NCI-H1694 (cell line): ENCODE results near the gene ADCY4.

Experiments
- DNase-seq: peaks from one replicate; lab custom pipeline; 2025; lab: John Stamatoyannopoulos, UW

Gene ADCY4

DNA sequence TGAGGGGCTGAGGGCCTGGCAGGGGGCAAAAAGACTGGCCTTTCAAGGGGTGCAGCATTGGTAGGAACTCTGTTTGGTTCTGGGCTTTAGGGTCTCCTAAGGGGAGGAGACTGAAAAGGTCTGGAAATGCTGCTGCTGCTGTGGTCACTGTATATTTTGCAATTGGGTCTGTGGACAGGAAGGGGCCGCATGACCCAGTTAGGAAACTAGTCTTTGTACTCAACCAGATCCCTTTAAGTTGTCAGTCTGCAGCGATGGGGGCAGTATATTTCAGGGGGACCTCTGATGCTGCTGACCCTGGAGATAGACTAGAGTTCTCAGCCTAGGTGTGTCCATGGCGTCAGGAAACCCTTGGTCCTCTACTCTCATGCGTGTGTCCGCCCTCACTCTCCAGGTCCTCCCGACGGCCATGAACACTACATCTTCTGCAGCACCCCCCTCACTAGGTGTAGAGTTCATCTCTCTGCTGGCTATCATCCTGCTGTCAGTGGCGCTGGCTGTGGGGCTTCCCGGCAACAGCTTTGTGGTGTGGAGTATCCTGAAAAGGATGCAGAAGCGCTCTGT lies 19.5 kb downstream of the ADCY4 start:
- DNase-seq, result no peak

DNA sequence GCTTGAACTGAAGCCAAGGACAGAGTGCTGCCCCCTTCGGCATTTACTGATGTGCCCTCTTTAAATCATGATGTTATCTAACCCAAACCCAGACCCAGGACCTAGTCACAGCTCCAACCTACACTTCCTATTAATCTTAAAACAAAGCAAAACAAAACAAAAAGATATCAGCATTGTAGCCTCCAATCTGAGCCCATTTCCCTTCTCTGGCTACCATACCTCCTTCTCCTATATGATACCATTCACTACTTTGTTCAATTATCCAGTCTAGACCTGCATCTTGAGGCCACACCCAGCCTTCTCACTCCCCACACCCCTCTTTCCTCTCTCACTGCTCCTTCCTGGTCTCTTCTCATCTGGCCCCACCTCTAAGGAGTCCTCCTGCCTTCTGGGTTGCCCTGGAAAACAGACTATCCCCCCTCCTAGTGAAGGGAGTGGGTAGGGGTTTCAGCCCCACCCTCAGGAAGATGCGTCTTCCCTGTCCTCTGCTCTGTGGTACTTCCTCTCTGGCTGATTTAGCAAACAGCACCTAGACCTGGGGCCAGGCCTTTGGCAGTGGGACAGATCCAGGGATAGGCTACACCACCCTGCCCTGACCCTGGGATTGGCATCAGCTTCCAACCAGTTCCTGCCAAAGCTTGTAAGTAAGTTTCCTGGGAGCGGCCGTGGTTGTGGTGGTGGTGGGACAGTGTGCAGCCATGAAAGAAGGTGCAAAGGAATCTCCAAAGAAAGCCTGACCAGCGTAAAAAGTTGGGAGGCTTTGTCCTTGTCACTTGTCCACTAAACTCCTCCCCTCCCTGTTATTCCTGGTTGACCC lies 20.3 kb downstream of the ADCY4 start:
- no peak for DNase-seq

DNA sequence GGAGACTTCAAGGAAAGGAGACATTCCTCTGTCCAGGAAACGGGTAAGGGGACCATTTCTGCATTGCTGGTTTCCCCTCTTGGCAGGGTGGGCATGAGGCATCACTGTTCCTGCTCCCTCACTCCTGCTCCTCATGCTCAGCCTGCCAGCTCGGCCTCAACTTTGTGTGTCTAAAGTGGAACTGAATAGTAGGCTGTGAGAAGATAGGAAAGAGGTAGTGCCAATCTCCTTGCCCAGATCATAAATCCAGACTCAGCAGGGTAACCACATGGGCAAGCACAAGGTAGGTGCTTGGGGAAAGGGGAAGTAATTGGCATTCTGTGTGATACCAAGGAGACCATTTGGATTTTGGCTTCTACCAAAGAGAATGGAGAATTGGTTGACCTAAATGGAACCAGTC lies 21.0 kb downstream of the ADCY4 start:
- DNase-seq, result no peak

DNA sequence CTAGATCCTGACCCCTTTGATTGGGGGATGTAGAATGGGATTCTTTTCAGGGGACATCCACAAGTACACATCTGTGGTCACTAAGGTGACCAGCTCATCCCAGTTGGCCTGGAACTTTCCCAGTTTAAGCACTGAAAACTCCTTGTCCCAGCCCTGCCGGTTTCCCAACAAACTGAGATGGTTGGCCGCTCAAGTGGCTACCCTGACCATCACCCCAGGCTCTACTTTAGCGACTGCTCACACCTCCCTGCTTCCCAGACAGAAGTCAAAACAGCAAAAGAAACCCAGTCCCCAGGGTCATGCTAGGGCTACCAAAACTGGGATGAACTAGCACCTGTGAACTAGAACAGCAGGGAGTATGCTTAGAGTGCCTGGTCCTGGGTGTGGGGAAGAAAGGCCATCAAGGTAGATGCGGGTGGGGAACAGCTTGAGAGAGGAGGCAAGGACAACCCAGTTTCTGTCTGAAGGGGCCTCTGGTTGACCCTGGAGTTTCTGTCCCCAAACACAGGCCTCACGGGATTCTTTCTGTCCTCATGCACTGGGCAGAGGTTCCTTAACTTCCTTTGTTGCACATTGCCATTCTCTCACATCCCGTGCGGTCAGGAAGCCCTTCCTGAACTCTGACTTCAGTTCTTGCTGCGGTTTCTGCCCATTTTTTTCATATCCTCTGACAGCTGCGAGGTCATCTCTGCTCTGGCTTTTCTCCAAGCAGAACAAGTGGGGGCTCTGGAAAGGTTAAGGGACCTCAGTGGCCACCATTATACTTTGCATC lies 21.9 kb downstream of the ADCY4 start:
- no peak for DNase-seq

DNA sequence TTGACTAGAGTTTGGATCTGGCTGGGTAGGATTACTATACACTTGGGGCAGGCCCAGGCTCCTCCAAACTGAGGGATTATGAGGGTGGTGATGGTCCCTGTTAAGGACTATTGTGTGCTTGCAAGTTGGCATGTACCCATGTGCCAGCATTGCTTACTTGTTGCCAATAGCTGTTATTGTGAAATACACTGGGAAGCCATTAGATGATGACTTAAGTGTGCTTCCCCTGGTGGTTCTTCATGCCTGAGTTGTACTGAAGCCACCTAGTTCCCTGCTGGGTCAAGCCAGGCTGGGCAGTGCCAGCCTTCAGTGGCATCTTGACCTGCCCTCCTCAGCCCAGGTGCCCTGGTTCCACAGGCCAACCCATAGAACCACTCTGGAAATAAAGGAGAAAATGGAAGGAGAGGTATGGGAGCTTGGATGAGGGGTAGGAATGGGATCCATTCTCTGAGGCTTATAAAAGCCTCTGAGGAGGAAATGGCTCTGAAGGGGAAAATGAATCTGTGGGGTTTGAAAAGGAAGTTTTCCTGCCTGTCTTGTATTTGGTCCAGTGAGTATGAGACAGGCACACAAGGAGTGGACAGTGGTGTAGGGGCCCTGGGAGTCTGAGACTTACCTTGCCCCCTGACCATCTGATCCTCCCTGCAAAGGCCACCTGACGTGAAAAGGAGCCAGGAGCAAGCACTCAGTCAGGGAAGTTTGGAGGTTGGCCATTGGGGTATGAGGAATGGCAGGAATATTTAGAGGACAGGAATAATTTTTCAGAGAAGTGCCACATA lies 22.8 kb downstream of the ADCY4 start:
- DNase-seq, result no peak

DNA sequence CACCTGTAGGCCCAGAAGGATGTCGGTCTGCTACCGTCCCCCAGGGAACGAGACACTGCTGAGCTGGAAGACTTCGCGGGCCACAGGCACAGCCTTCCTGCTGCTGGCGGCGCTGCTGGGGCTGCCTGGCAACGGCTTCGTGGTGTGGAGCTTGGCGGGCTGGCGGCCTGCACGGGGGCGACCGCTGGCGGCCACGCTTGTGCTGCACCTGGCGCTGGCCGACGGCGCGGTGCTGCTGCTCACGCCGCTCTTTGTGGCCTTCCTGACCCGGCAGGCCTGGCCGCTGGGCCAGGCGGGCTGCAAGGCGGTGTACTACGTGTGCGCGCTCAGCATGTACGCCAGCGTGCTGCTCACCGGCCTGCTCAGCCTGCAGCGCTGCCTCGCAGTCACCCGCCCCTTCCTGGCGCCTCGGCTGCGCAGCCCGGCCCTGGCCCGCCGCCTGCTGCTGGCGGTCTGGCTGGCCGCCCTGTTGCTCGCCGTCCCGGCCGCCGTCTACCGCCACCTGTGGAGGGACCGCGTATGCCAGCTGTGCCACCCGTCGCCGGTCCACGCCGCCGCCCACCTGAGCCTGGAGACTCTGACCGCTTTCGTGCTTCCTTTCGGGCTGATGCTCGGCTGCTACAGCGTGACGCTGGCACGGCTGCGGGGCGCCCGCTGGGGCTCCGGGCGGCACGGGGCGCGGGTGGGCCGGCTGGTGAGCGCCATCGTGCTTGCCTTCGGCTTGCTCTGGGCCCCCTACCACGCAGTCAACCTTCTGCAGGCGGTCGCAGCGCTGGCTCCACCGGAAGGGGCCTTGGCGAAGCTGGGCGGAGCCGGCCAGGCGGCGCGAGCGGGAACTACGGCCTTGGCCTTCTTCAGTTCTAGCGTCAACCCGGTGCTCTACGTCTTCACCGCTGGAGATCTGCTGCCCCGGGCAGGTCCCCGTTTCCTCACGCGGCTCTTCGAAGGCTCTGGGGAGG lies 23.9 kb downstream of the ADCY4 start, which contains the start of gene LTB4R:
Gene LTB4R, plus strand, starts transcription at position 857 of the 959 bp plus-strand sequence. CDS start 4,150 bp downstream, outside the sequence.
- DNase-seq, result no peak

DNA sequence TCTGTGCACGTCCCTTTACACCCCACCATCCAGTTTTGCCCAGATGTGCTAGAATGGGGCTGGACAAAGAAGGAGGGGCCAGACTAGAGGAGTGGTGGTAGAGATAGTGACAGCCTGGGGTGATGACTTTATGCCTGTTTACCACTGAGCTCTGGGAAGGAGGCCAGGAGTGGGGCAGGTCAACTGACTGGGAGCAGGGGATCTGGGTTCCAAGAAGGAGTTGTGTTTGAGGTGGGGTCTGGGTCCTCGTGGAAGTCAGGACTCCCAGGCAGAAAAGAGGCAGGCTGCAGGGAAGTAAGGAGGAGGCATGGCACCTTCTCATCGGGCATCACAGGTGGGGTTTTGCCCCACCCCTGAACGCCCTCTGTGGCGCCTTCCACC lies 24.6 kb downstream of the ADCY4 start:
- no peak for DNase-seq

DNA sequence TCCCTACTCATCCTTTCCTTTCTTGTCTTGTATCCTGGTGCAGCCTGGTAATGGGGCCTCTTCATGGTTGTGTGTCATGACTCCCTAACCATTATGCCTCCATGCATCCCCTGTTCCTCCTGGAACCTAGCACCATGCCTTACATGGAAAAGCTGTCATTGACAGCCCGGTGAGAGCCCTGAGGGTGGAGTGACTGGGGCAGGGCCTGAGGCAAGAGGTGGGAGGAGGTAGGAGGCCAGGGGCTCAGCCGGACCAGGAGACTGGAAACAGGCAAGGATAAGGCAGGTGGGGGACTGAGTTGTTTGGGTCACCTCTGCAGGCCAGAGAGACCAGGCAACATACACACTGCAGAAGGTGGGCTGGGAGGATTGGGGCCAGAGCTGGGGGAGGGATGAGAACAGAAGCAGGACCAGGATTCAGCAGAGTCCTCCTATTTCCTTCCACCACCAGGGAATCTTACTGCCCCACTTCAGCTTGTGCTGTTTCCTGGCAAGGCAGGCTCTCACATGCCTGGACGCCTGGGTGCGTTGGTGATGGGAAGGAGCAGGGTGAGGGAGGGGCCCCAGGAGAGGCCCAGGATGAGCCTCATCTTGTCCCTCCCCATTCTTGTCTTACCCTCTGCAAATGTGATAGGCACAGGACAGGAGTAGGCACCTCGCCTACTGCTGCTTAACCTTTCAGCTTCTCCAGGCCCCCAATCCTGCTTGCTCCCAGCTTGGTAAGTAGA lies 25.2 kb downstream of the ADCY4 start, which contains the start of gene LTB4R2:
Gene LTB4R2, plus strand, starts transcription at position 603 of the 727 bp plus-strand sequence. CDS start 525 bp downstream, outside the sequence.
- DNase-seq, result no peak

DNA sequence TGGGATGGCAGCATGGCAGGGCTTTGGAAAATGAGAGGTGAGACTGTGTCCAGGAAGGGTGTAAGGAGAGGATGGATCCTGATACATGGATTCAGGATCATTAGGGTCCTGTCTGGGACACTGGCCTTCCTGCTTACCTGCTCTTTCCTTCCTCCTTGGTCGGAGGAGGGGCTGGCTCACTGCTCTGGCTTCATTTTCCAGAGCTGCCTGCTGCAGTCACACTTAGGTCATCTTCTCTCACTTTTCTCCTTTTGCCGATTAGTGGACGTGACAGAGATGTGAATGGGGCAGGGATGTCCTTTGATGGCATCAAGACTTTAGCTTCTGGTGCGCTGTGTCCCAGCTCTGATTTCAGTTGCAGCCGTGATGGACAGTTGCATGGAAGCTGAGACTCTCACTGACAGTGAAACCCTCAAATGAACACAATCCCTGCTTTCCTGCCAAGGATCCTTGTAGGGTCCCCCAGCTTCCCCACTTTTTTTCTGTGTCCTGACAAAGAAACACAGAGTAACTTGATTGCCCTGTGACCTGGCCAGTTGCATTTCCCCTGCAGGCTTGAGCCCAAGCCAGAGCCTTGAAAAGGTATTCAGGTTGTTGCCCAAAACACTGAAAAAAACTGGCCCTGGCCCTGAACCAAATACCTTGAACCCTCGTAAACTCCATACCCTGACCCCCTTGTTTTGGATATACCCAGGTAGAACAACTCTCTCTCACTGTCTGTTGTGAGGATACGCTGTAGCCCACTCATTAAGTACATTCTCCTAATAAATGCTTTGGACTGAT lies 26.3 kb downstream of the ADCY4 start:
- DNase-seq, result no peak

DNA sequence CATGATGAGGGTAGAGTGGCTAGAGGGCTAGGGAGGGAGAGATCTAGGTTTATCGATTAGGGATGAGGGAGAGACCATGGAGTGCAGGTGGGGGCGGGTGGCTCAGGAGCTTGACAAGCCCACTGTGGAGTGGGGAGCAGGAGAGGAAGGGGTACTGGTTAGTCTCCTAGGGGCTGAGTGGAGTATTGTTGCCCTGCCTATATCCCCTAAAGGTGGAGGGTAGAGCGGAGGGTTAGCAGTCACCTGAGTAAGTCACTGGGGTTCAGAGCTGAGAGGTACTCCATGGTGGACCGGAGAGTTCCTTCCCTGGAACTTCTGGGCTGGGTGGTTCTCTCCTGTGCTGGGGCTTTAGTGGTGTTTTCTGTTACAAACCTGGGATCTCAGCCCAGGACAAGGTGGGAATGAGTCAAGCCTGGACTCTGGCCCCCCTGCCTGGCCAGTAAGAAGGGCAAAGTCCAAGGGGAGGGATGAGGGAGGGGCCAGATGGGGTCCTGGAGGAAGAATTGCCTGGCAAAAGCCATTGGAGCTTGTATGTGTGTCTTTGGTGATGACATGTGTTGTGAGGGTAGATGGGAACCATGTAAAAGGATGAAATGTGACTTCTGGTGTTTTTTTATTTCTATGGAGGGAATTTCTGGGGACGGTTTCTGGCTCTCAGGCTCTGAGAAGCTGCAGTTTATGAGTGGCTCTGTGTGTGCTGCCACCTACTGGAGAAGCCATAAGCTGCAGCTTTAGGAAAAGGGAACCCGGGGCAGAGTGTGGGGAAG lies 27.1 kb downstream of the ADCY4 start, which contains the start of gene CIDEB:
Gene CIDEB, minus strand, starts transcription at position 403 of the 767 bp plus-strand sequence. Its CDS starts 119 bp downstream, at position 284.
- peak; percentile 57 for DNase-seq

DNA sequence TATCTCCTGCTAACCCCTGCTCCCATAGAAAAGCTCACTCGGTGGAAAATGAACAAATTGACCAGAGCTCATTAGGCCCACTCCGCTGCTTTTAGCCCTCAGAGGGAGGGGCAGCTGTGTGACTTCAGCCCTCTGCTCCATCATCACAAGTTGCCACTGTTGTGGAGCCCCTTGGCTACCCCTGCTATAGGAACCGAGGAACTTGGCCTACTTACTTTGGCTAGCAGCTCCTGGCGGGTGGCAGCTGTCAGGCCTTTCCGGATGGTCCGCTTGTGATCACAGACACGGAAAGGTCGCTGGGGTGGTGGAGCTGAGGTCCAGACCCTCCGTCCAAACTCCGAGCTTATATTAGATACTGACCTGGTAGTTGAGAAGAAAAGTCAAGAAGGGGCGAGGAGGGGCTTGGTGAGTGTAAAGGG lies 27.7 kb downstream of the ADCY4 start:
- no peak for DNase-seq

DNA sequence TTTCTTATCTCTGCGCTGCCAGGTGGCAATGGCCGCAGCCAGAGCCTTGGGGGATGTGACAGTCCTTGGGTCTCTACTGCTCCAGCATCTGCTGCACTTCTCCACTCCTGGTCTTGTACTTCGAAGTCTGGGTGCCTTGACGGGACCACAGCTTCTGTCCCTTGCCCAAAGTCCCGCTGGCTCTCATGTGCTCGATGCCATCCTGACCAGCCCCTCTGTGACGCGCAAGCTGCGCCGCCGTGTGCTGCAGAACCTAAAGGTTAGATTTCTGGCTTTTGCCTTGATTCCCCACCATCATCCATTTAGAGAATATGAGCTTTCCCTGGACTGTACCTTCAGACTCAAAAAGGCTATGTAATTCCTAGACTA lies 30.9 kb downstream of the ADCY4 start:
- DNase-seq, result no peak

DNA sequence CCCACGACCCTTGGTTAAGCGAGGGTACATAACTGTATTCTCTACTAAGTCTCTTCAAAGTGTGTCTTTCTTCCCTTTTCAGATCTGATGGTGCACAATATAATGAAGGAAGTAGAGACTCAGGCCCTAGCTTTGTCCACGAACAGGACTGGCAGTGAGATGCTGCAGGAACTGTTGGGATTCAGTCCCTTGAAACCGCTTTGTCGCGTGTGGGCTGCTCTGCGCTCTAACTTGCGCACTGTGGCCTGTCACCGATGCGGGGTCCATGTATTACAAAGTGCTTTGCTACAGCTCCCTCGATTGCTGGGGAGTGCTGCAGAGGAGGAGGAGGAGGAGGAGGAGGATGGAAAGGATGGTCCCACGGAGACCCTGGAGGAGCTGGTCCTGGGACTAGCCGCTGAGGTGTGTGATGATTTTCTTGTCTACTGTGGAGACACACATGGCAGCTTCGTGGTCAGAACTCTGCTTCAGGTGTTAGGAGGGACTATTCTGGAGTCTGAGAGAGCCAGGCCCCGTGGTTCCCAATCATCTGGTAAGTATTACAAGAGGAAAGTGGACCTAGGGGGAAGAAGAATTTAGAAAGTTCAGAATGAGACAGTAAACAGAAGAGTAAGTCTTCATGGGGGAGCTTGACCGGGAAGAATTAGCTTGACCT lies 34.4 kb downstream of the ADCY4 start:
- no peak for DNase-seq

DNA sequence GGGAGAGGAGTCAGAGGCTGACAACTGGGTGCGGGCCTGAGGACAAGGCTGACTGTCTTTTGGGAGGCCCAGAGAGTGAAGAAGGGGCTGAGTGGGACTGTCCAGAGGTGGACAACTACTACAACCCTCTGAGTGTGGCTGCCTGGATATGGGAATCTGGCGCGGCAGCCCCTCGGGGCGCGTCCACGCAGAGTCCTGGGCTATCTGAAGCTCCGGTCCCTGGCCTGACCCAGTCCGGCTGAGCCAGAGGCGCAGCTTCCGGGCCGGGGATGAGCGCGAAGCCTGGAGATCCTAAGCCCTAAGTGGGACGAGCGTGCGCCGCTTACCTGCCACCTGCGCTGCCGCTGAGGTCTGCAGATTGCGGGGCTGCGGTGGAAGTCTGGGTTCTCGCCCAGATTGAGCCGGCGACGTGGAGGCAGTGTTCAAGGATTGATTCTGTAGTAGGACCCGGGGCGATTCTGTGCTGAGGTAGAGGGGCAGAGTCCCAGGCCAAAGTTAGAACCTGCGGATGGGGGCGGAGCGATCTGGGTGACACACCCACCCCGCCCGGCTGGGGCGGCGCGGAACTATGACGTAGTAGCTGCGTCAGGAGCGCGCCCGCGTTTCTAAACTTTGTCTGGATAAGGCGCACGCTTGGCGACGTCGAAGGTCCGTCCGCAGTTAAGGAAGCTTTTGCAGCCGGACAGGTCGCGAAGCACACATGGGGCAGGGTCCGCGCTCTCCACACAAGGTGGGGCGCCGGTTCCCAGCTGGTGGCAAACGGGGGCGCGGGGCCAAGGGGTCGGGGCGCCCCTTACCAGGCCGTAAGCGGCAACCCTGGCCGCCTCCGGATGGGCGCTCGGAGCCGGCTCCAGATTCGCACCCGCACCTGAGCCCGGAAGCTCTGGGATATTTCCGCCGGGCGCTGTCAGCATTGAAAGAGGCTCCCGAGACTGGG lies 35.3 kb downstream of the ADCY4 start, which contains the start of the genes DHRS1 and NOP9:
Gene DHRS1, minus strand, starts transcription at position 526 of the 937 bp plus-strand sequence. CDS start 674 bp downstream, outside the sequence.
Gene NOP9, plus strand, starts transcription at position 596 of the 937 bp plus-strand sequence. Its CDS starts 105 bp downstream, at position 701.
- DNase-seq, result peak; percentile 65

DNA sequence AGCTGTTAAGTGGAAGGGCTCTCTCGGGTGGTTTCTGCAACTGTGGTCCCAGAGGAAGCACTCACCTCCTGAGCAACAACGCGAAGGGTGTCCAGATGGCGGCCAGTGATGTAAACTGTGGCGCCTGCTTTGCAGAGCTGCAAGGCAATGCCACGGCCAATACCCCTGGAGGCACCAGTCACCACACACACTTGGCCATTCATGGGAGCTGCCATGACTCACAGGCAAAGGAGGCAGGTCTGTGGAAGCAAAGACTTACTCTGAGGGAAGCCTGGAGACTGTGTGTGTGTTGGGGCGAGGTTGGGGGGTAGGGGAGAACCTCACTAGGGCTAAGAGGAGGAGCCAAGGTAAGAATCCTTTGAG lies 36.0 kb downstream of the ADCY4 start:
- DNase-seq, result no peak

DNA sequence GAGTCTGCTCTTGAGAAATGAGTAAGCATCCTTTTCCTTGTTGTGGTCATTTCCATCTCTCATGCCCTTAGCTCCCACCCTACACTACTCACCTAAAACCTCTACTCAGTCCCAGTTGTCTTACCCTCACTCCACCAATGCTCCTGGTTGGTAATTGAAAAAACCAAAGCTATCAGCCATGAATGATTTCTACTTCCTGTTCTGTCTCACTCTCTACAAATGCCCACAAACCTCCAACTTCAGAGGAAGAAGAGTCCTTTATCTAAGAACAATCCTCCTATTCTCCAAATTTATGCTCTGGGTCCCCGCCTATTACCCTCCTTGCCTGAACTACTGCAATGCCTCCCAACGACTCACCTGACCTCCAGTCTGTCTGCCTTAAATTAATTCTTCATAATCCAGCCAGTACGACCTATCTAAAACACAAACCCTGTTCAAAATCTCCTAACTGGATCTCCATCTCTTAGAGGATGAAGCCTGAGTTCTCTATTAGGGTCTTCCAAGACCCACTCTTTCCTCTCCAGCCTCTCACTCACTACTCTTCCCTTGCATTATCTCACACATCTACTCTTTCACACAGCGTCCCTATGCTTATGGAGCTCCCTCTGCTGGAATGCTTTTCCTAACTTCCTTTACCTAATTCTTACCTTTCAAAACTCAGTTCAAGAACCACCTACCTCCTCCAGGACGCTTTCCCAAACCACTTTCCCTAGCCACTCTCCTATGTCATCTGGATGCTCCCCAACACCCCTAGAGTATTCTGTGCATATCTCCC lies 37.5 kb downstream of the ADCY4 start:
- peak; percentile 49 for DNase-seq
